Activated T-cell treated with anti-CD3 and anti-CD28 coated beads, Interleukin-2, amount 50 U/mL, for 4 hours (primary cell): ENCODE measurements around the gene LLGL2. TPM values are rescaled to one million over a fixed set of nuclear protein-coding genes. Genes with fewer than 3 reads are reported as not detected.
"Not testable (repeated sequence)": the region's sequence is repeated elsewhere in the genome, so short reads cannot be mapped to it uniquely, and the experiment has no call there.

Experiments used
- ATAC-seq, 2 donors: fragments of 200-7000 bp; cut with Tn5 transposase; one replicate each; pipeline ENCODE4 v1.10.0; 2021
- DNase-seq: peaks from one replicate; pipeline ENCODE4 v3.0.0-alpha.2; 2020
- H3K27me3 Mint-ChIP-seq: one replicate; pipeline ENCODE4 v1.8.0; 2021; ENCODE audit warnings: low read depth, mixed read lengths
- H3K36me3 Mint-ChIP-seq: one replicate; pipeline ENCODE4 v1.8.0; 2022; ENCODE audit warnings: mixed read lengths; ENCODE audit not compliant: insufficient read depth
- H3K4me1 Mint-ChIP-seq: one replicate; pipeline ENCODE4 v1.8.0; 2021; ENCODE audit warnings: low read depth, mixed read lengths
- H3K4me3 Mint-ChIP-seq: one replicate; pipeline ENCODE4 v1.8.0; 2021; ENCODE audit warnings: mild to moderate bottlenecking, moderate library complexity, mixed read lengths
- H3K9me3 Mint-ChIP-seq: one replicate; pipeline ENCODE4 v1.8.0; 2021; ENCODE audit warnings: mixed read lengths
- total RNA-seq, 3 donors: library from RNA; stranded (reverse); gene quantifications; one replicate each; pipeline ENCODE4 v1.2.1, GENCODE V29; 2021

LLGL2 gene
- total RNA-seq, 3 donors from 2014 or later, result 9.5 to 14.1 (median 10.2) TPM

DNA sequence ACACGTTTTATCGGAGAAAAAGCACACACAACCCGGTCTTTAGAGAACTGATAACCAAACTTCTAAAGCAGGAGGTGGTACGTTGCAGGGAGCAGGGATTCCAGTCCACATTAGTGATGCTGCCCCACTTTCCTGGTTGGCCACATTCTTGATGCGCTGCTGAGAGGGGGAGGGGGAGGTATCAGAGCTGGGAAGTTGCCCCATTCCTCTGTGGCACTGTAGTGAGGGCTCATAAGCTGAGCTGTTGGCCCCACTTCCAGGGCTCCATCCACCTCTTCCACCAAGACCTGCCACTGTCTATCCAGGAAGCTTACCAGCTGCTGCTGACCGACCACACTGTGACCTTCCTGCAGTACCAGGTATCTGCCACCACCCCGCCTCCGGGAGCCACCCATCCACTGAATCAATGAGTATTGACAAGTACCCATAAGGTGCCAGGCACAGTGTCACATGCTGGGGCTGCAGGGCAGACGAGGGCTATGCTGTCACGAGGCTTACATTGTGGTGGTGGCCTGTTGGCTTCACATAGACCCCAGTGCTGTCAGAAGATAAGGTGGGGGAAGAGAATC, 8.1 kb upstream of the LLGL2 start:
- peak overlapping the region; percentile 87 for H3K4me3 Mint-ChIP-seq
- ATAC-seq (no peak), DNase-seq (peak; percentile 21)
- peaks cover 17% of the 10 kb centered on the region for H3K36me3 Mint-ChIP-seq
- H3K9me3 Mint-ChIP-seq, result no peaks in the 10 kb centered on the region
- H3K27me3 Mint-ChIP-seq, result peaks cover 3% of the 10 kb centered on the region
- H3K4me1 Mint-ChIP-seq, result peaks cover 25% of the 10 kb centered on the region

- peaks cover 3% of the 10 kb centered on the region for H3K27me3 Mint-ChIP-seq
- ATAC-seq (no peak), DNase-seq (no peak)
- no peaks in the 10 kb centered on the region for H3K9me3 Mint-ChIP-seq
- H3K4me1 Mint-ChIP-seq, result peaks cover 25% of the 10 kb centered on the region
- peaks cover 20% of the 10 kb centered on the region for H3K36me3 Mint-ChIP-seq
- peak overlapping the region; percentile 87 for H3K4me3 Mint-ChIP-seq
These were observed 7.3 kb upstream of the LLGL2 start for GRCh38 chr17:75518201-75518600.

GRCh38 chr17:75518983-75519537, 6.4 kb upstream of the LLGL2 start:
- Mint-ChIP-seq H3K27me3 (peaks cover 3% of the 10 kb centered on the region), H3K9me3 (no peaks in the 10 kb centered on the region), H3K4me1 (peaks cover 25% of the 10 kb centered on the region), H3K36me3 (peaks cover 20% of the 10 kb centered on the region), H3K4me3 (no peak overlapping the region)
- no peak for DNase-seq
- no peak for ATAC-seq

DNA sequence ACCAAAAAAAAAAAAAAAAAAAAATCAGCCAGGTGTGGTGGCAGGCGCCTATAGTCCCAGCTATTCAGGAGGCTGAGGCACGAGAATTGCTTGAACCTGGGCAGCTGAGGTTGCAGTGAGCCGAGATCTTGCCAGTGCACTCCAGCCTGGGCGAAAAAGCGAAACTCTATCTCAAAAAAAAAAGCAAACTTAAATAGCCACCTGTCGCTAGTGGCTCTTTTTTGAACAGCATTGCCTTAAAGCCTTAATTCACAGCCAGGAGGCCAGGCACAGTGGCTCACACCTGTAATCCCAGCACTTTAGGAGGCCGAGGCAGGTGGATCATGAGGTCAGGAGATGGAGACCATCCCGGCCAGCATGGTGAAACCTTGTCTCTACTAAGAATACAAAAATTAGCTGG, 5.1 kb upstream of the LLGL2 start:
- DNase-seq, H3K9me3 Mint-ChIP-seq, ATAC-seq, H3K27me3 Mint-ChIP-seq, H3K4me3 Mint-ChIP-seq: not testable (repeated sequence)
- H3K36me3 Mint-ChIP-seq, result peaks cover 20% of the 10 kb centered on the region
- peaks cover 27% of the 10 kb centered on the region for H3K4me1 Mint-ChIP-seq

DNA sequence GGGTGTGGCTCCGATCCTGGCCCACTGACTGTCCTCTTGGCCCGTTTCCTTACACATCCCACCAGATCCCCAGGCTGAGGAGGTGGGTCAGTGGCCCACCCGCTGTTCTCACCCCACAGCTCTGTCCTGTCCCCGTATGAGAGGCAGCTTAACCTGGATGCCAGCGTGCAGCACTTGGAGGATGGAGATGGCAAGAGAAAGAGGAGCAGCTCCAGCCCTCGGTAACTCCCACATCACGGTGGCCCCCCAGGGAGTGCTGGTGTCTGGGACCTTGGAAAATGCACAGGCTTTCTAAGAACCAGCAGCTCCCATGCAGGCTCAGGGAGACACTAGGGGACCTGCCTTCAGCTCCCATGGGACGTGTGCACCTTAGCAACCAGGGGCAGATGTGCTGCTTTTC, 4.2 kb upstream of the LLGL2 start:
- Mint-ChIP-seq H3K4me3 (no peak overlapping the region), H3K27me3 (no peaks in the 10 kb centered on the region), H3K9me3 (no peaks in the 10 kb centered on the region), H3K4me1 (peaks cover 29% of the 10 kb centered on the region), H3K36me3 (peaks cover 20% of the 10 kb centered on the region)
- DNase-seq, result no peak
- no peak for ATAC-seq

- no peaks in the 10 kb centered on the region for H3K9me3 Mint-ChIP-seq
- H3K27me3 Mint-ChIP-seq, result peaks cover 1% of the 10 kb centered on the region
- H3K36me3 Mint-ChIP-seq, result peaks cover 20% of the 10 kb centered on the region
- DNase-seq, result no peak
- ATAC-seq, result no peak
- H3K4me3 Mint-ChIP-seq, result no peak overlapping the region
- H3K4me1 Mint-ChIP-seq, result peaks cover 33% of the 10 kb centered on the region
These were observed 3.4 kb upstream of the LLGL2 start for GRCh38 chr17:75521951-75522727.

DNA sequence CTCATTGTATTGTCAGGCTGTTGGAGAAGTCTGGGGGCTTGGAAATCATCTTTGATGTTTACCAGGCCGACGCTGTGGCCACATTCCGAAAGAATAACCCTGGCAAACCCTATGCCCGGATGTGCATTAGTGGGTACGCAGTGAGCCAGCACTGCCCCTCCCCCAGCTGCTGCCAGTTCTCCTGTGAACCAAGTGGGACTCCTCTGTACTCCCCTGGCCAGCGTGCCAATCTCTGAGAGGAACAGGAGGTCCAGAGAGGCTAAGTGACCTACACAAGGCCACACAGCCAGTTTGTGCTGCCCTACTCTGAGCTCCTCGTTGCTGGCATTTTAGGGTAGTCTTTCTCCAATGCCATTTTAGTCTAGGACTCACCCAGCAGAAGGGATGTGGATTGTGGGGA, 1.9 kb upstream of the LLGL2 start:
- no peaks in the 10 kb centered on the region for H3K9me3 Mint-ChIP-seq
- H3K4me3 Mint-ChIP-seq, result no peak overlapping the region
- peaks cover 20% of the 10 kb centered on the region for H3K4me1 Mint-ChIP-seq
- DNase-seq, result no peak
- no peak for ATAC-seq
- H3K36me3 Mint-ChIP-seq, result peaks cover 12% of the 10 kb centered on the region
- peaks cover 1% of the 10 kb centered on the region for H3K27me3 Mint-ChIP-seq

GRCh38 chr17:75524269-75524969, 1.1 kb upstream of the LLGL2 start:
- Mint-ChIP-seq H3K9me3 (no peaks in the 10 kb centered on the region), H3K4me1 (peaks cover 14% of the 10 kb centered on the region), H3K36me3 (peaks cover 12% of the 10 kb centered on the region), H3K27me3 (peaks cover 1% of the 10 kb centered on the region), H3K4me3 (peak overlapping the region; percentile 61)
- DNase-seq (no peak), ATAC-seq (no peak)

- peaks cover 1% of the 10 kb centered on the region for H3K27me3 Mint-ChIP-seq
- H3K9me3 Mint-ChIP-seq, result no peaks in the 10 kb centered on the region
- H3K4me1 Mint-ChIP-seq, result peaks cover 11% of the 10 kb centered on the region
- DNase-seq, result no peak
- peak overlapping the region; percentile 76 for H3K4me3 Mint-ChIP-seq
- ATAC-seq, result no peak
- H3K36me3 Mint-ChIP-seq, result peaks cover 7% of the 10 kb centered on the region
These were observed 483 bp downstream of the LLGL2 start for GRCh38 chr17:75525806-75526554.

DNA sequence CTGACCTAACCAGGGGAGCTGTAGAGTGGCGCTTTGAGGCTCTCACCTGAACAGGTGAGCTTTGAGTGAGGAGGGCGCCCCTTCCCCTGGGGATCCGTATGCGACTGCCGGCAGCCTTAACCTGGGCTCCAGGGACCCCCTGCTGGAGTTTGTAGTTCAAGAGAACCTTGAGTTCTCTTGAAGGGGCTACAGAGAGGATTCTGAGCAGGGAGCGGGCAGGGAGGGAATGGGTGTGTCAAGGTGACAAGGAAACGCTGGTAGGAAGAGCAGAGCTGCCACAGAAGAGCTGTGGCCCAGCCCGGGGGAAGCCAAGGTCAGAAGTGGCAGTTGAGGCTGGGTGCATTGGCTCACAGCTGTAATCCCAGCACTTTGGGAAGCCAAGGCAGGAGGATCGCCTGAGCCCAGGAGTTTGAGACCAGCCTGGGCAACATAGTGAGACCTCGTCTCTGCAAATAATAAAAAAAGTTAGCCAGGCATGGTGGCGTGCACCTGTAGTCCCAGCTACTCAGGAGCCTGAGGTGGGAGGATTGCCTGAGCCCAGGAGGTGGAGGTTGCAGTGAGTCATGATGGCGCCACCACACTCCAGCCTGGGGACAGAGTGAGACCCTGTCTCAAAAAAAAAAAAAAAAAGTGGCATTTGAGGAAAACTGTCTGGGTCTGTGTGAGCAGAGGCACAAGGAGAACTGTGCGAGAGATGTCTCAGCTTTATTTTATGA, 1.2 kb downstream of the LLGL2 start:
- H3K27me3 Mint-ChIP-seq, result peaks cover 1% of the 10 kb centered on the region
- H3K4me3 Mint-ChIP-seq, result peak overlapping the region; percentile 76
- no peak for DNase-seq
- peaks cover 11% of the 10 kb centered on the region for H3K4me1 Mint-ChIP-seq
- peaks cover 3% of the 10 kb centered on the region for H3K36me3 Mint-ChIP-seq
- ATAC-seq, result no peak
- no peaks in the 10 kb centered on the region for H3K9me3 Mint-ChIP-seq

GRCh38 chr17:75530837-75531720, 5.6 kb downstream of the LLGL2 start:
- DNase-seq (no peak), ATAC-seq (no peak)
- Mint-ChIP-seq H3K36me3 (no peaks in the 10 kb centered on the region), H3K4me1 (peaks cover 32% of the 10 kb centered on the region), H3K4me3 (no peak overlapping the region), H3K9me3 (no peaks in the 10 kb centered on the region), H3K27me3 (peaks cover 1% of the 10 kb centered on the region)

- Mint-ChIP-seq H3K36me3 (no peaks in the 10 kb centered on the region), H3K4me1 (peaks cover 29% of the 10 kb centered on the region), H3K4me3 (no peak overlapping the region), H3K9me3 (no peaks in the 10 kb centered on the region), H3K27me3 (no peaks in the 10 kb centered on the region)
- DNase-seq, result no peak
- no peak for ATAC-seq
These were observed 6.2 kb downstream of the LLGL2 start for GRCh38 chr17:75531721-75532072.

DNA sequence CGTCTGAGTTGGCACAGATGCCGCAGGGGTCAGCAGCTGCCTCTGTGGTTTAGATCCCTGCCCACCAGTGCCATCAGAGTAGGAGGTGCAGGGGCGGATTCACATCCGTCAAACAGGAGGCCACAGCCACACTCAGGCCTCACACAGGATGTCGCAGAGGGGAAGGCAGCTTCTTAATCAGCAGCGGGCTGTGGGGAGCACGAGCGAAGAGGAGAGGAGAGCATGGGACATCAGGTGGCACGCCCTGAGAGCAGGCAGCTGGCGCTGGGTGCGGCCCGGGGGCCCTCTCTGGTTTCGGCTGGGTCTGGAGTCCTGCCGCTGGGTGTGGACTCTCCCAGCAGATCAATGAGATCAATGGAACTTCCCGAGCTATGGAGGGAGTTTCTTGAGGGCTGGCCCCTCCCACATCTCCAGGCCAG, 9.6 kb downstream of the LLGL2 start:
- Mint-ChIP-seq H3K4me3 (peak overlapping the region; percentile 47), H3K4me1 (peaks cover 25% of the 10 kb centered on the region), H3K9me3 (no peaks in the 10 kb centered on the region), H3K27me3 (no peaks in the 10 kb centered on the region), H3K36me3 (no peaks in the 10 kb centered on the region)
- peak; percentile 40 for DNase-seq
- peak; percentile 93 to 96 for ATAC-seq
